T-helper 2 cell treated with Interferon-gamma antibody and Interleukin-4, amounts not matched to agents 100 ng/mL and 5 ng/mL, for 36 hours (primary cell): ENCODE data around the gene SPEF1. TPM values are rescaled to one million over a fixed set of nuclear protein-coding genes. Genes with fewer than 3 reads are reported as not detected.

Experiments used
- intact Hi-C: fragments of 100-400 bp; cut with micrococcal nuclease; formaldehyde crosslinking; loops from one replicate; pipeline ENCODE4 v1.15.1; 2023
- total RNA-seq: library from RNA; stranded (reverse); gene quantifications from 2 replicates; pipeline ENCODE4 v1.2.3, GENCODE V29; 2022

Gene SPEF1
- total RNA-seq, 1 donor from 2014 or later = 0.32 TPM

- intact Hi-C loops = loop anchor here (1.0 to 5.0 kb wide), 9 partner anchors 14 to 720 kb away; partner anchors contain the start of genes AP5S1, CENPB, DDRGK1 and DNAAF9
Measured at GRCh38 chr20:3767427-3768341, 13.6 kb downstream of the SPEF1 start, which contains the start of gene ADISSP. TSS of gene ADISSP (minus strand) at chr20:3767753. CDS start at chr20:3760100, 7,653 bp downstream.

- intact Hi-C loops = loop anchor here (1.0 to 5.0 kb wide), 7 partner anchors 20 to 720 kb away; partner anchors contain the start of genes AP5S1, CENPB, DDRGK1 and DNAAF9
Measured at GRCh38 chr20:3767110-3767426, 14.2 kb downstream of the SPEF1 start.

GRCh38 chr20:3766422-3767109 lies 14.7 kb downstream of the SPEF1 start:
- intact Hi-C loops = loop anchor here (1.0 to 5.0 kb wide), 7 partner anchors 20 to 719 kb away; partner anchors contain the start of genes AP5S1, CENPB, DDRGK1 and DNAAF9

- intact Hi-C loops = loop anchor here (5.0 kb wide), 4 partner anchors 82 to 718 kb away; partner anchors contain the start of genes DDRGK1, DNAAF9, MAVS and MRPS26
Measured at GRCh38 chr20:3765171-3765882, 15.9 kb downstream of the SPEF1 start.

- intact Hi-C loops = loop anchor here (5.0 kb wide), 4 partner anchors 83 to 717 kb away; partner anchors contain the start of genes DDRGK1, DNAAF9, MAVS and MRPS26
Measured at GRCh38 chr20:3764659-3765058, 16.6 kb downstream of the SPEF1 start.

- intact Hi-C loops = no loop called here
Measured at GRCh38 chr20:3763671-3764601, 17.3 kb downstream of the SPEF1 start.

GRCh38 chr20:3760655-3761348 lies 20.4 kb downstream of the SPEF1 start:
- intact Hi-C loops = no loop called here

- intact Hi-C loops = no loop called here
Measured at GRCh38 chr20:3759884-3760283, 21.4 kb downstream of the SPEF1 start.

- intact Hi-C loops = no loop called here
Measured at GRCh38 chr20:3759316-3759823, 21.9 kb downstream of the SPEF1 start.

- intact Hi-C loops = no loop called here
Measured at GRCh38 chr20:3758566-3758965, 22.7 kb downstream of the SPEF1 start.

- intact Hi-C loops = no loop called here
Measured at GRCh38 chr20:3757268-3757667, 24.0 kb downstream of the SPEF1 start.

GRCh38 chr20:3755814-3756480 lies 25.3 kb downstream of the SPEF1 start:
- intact Hi-C loops = no loop called here

- intact Hi-C loops = no loop called here
Measured at GRCh38 chr20:3755269-3755668, 26.0 kb downstream of the SPEF1 start.

- intact Hi-C loops = no loop called here
Measured at GRCh38 chr20:3754276-3754630, 27.0 kb downstream of the SPEF1 start.

- intact Hi-C loops = loop anchor here (1.0 kb wide), 3 partner anchors 15 to 102 kb away; partner anchors contain the start of gene AP5S1
Measured at GRCh38 chr20:3753501-3754275, 27.6 kb downstream of the SPEF1 start.

- intact Hi-C loops = loop anchor here (1.0 kb wide), 3 partner anchors 15 to 102 kb away; partner anchors contain the start of gene AP5S1
Measured at GRCh38 chr20:3753098-3753497, 28.1 kb downstream of the SPEF1 start.

- intact Hi-C loops = no loop called here
Measured at GRCh38 chr20:3752386-3752759, 28.9 kb downstream of the SPEF1 start.
